ENCODE data around the gene PHAF1. TPM values are rescaled to one million over a fixed set of nuclear protein-coding genes. Genes with fewer than 3 reads are reported as not detected.

Gene PHAF1
- total and polyA plus RNA-seq, 9 of the 15 experiments (the other 6 are each of a cell fraction or from before 2014, with no cell fraction given) = 5.1 to 25.4 (median 13.8) TPM

GRCh38 chr16:67191995-67192681 lies 82.4 kb downstream of the PHAF1 start, which contains the start of gene E2F4 (continued):
- TF ChIP-seq, protein P1, sequence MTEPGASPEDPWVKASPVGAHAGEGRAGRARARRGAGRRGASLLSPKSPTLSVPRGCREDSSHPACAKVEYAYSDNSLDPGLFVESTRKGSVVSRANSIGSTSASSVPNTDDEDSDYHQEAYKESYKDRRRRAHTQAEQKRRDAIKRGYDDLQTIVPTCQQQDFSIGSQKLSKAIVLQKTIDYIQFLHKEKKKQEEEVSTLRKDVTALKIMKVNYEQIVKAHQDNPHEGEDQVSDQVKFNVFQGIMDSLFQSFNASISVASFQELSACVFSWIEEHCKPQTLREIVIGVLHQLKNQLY (CRISPR knock-in tag; conservative IDR thresholded peaks at IDR 0.05) = no peak
- TF ChIP-seq ZNF407 (IDR thresholded peaks at IDR 0.05; ENCODE audit: low read depth) (no peak), MIER1 (IDR thresholded peaks at IDR 0.05; ENCODE audit: low read depth) (no peak), SPI1 (IDR thresholded peaks at IDR 0.05; ENCODE audit: borderline replicate concordance, low read depth, low read length) (peak; percentile 90), CCAR2 (IDR thresholded peaks at IDR 0.05; ENCODE audit: low read depth, low read length) (no peak), LEF1 (IDR thresholded peaks at IDR 0.05) (no peak), FUS (optimal IDR thresholded peaks at IDR 0.05; ENCODE audit: low read depth, low read length) (no peak), SMARCC2 (IDR thresholded peaks at IDR 0.05; ENCODE audit: low read depth) (no peak), TAF9B (IDR thresholded peaks at IDR 0.05; ENCODE audit: partially characterized antibody) (no peak), ZNF717 (CRISPR knock-in tag; IDR thresholded peaks at IDR 0.05) (no peak), NFYB (IDR thresholded peaks at IDR 0.05; ENCODE audit: extremely low read depth, insufficient read length) (no peak), HNRNPUL1 (IDR thresholded peaks at IDR 0.05; ENCODE audit: low read length) (no peak), CSDE1 (IDR thresholded peaks at IDR 0.05) (no peak), ZNF263 (CRISPR knock-in tag; IDR thresholded peaks at IDR 0.05; ENCODE audit: borderline replicate concordance) (no peak; the same call in 1 of the 2 replicates), FOXP1 (CRISPR knock-in tag; IDR thresholded peaks at IDR 0.05) (no peak)
- TF ChIP-seq, protein P2, sequence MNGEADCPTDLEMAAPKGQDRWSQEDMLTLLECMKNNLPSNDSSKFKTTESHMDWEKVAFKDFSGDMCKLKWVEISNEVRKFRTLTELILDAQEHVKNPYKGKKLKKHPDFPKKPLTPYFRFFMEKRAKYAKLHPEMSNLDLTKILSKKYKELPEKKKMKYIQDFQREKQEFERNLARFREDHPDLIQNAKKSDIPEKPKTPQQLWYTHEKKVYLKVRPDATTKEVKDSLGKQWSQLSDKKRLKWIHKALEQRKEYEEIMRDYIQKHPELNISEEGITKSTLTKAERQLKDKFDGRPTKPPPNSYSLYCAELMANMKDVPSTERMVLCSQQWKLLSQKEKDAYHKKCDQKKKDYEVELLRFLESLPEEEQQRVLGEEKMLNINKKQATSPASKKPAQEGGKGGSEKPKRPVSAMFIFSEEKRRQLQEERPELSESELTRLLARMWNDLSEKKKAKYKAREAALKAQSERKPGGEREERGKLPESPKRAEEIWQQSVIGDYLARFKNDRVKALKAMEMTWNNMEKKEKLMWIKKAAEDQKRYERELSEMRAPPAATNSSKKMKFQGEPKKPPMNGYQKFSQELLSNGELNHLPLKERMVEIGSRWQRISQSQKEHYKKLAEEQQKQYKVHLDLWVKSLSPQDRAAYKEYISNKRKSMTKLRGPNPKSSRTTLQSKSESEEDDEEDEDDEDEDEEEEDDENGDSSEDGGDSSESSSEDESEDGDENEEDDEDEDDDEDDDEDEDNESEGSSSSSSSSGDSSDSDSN (IDR thresholded peaks at IDR 0.05; ENCODE audit: borderline replicate concordance in 1 of 2, low read depth in 2 of 2, low read length in 2 of 2) = no peak
- TF ChIP-seq, protein P3, sequence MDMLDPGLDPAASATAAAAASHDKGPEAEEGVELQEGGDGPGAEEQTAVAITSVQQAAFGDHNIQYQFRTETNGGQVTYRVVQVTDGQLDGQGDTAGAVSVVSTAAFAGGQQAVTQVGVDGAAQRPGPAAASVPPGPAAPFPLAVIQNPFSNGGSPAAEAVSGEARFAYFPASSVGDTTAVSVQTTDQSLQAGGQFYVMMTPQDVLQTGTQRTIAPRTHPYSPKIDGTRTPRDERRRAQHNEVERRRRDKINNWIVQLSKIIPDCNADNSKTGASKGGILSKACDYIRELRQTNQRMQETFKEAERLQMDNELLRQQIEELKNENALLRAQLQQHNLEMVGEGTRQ (CRISPR knock-in tag; IDR thresholded peaks at IDR 0.05) = no peak

Measured in K562 (cell line).